MM.1S (cell line): ENCODE data around the gene MID2.

Source experiments
- CTCF ChIP-seq: fragments of 300-600 bp; sonication (generic); IDR thresholded peaks from 2 replicates; pipeline ENCODE4 v1.5.1; 2016; ENCODE audit warnings: antibody characterized with exemption, low read length, mixed read lengths
- EZH2 ChIP-seq: fragments of 300-600 bp; sonication (generic); optimal IDR thresholded peaks from 2 replicates; pipeline ENCODE3; 2017; ENCODE audit warnings: low read depth, mild to moderate bottlenecking, antibody characterized with exemption, low read length, mixed read lengths
- EZH2phosphoT487 ChIP-seq: fragments of 300-600 bp; sonication (generic); IDR thresholded peaks from 2 replicates; pipeline ENCODE4 v1.6.1; 2018; ENCODE audit warnings: antibody characterized with exemption, low read length

- TF ChIP-seq CTCF (no peak), EZH2phosphoT487 (no peak), EZH2 (no peak)
Observed at GRCh38 chrX:107826238-107827029, 768 bp downstream of the MID2 start.
